ENCODE measurements around the gene OR8J3.
"Not testable (repeated sequence)": the region's sequence is repeated elsewhere in the genome, so short reads cannot be mapped to it uniquely, and the experiment has no call there.

The OR8J3 gene, protein sequence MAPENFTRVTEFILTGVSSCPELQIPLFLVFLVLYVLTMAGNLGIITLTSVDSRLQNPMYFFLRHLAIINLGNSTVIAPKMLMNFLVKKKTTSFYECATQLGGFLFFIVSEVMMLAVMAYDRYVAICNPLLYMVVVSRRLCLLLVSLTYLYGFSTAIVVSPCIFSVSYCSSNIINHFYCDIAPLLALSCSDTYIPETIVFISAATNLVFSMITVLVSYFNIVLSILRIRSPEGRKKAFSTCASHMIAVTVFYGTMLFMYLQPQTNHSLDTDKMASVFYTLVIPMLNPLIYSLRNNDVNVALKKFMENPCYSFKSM

DNA sequence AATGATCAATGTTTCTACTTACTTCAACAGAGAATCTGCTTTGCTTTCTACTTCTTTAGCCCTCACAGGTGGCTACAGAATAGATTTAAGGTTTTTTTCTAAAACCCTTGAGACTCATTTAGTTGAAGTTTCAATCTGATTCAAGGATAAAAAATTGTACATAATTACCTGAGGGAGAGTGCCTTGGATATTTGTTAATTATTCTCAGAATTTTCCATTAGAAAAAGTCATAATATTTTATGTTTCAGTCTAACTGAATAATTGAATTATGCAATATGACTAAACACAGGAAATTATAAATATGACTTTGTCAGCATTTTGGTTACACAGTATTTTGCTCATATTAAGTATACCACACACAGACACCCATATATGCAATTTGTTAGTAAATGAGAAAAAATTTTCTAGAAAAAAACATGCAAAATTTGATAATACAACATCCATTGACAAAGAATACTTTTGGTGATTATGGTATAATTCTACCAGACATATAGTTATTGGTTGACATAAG lies at the start of gene OR8J3:
Gene OR8J3 (minus strand): TSS at position 51 of the 511 bp plus-strand sequence. CDS start 2,483 bp downstream, outside the sequence.
- no peak for DNase-seq

DNA sequence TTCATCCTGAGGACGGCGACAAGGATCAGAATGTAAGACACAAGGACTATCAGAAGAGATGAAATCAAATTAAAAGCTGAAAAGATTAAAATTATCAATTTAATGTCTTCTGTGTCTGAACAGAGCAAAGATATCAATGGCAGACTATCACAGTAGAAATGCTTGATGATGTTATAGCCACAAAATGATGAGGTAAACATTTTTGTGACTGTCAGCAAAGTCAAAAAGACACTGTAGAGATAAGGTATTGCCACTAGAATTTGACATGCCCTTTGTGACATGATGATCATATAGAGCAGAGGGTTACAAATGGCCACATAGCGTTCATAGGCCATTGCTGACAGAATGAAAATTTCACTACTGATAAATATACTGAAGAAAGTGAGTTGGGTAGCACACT lies 48.6 kb upstream of the OR8J3 start:
- no peak for DNase-seq

DNA sequence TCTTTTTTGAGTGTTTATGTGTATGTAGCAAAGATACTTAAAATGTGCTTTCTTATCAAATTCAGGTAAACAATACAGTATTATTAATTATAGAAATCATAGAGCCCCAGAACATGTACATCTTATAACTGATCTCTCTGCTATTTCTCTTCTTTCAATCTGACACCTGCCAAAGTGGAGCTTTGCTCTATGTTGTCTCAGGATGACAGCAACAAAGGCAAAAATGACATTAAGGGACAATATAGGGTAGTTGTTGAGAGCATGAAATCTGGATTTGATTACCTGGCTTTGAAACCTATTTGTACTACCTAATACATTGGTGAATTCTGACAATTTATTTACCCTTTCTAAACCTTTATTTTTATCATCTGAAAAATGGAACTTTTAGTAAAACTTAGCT lies 43.5 kb upstream of the OR8J3 start:
- no peak for DNase-seq

DNA sequence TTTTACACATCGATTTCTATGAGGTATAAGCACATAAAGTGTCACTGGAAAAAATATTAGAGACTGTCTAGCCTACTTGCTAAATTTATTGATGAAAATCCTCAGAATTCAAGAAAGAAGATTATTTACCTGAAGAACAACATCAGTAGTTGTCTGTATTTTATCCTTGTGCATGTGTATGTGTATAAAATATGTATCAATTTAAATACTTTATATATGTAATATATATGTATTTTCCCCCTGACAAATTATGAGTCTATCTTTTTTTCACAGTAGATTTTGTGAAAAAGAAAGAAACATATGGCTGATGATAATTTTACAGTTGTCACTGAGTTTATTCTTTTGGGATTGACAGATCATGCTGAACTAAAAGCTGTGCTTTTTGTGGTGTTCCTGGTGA lies 36.3 kb upstream of the OR8J3 start, which contains the start of gene OR5J2:
Gene OR5J2 (plus strand): TSS at position 301 of the 400 bp plus-strand sequence. CDS start 0 bp downstream, at position 301.
- DNase-seq = no peak

DNA sequence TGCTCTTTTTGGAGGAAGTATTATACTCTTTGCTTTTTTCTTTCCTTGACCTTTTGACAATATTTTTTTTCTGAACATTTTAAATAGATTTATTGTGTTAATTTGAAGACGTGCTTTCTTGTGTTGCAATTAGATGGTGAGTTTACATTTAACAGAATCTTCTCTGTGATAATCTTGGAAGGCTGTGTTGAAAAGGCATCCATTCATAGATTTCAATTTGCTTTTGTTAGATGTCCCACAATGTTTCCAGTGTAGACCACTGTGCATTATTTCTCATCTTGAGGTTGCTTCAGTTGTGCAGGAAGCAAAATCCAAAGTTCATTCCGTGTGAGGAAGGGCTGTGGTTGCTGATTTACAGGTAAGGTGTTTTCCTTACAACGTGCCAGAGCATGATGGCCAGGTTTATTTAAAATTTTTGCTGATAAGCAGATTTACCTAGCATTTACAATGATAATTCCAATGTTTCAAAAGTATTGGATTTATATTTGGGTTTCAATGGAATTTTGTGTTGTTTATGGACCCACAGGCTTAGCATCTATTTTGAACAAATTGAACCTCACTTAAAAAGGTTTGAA lies 32.3 kb upstream of the OR8J3 start:
- no peak for DNase-seq

DNA sequence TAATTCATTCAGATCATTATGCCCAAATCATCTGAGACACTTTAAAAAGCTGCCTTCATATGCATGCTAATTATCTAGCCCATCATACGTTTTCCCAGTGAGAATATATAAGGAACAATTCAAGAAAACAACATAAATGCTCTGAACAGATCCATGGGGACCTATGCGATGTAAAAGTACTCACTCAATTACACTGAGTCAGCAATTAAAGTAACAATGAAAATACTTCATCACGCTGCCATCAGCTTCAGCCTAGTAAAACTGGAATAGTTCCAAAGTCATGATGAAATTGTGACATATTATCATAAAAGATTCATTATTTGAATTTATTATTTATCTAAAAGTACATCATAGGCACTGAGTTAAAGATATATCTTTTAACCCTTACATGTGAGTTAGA lies 23.8 kb upstream of the OR8J3 start:
- no peak for DNase-seq

DNA sequence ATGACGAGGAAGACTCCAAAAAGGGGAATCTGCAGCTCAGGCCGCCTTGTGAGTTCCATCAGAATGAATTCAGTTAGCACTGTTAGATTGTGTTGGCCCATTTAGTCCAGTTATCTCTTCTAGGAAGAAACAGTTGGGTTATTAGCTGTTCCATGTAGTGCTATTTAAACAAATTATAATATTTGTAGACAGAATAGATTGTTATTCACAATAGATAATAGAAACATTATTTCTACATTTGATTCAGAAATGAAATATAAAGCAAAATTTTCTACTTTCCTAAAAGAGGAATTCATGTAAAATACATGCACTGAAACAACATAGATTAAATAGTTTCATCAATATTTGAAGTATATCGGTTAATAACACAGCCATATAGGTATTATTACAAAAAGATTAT lies 20.2 kb upstream of the OR8J3 start, which contains the start of gene OR8K5:
Gene OR8K5 (minus strand): TSS at position 101 of the 400 bp plus-strand sequence. CDS start 0 bp downstream, at position 101.
- DNase-seq = no peak

DNA sequence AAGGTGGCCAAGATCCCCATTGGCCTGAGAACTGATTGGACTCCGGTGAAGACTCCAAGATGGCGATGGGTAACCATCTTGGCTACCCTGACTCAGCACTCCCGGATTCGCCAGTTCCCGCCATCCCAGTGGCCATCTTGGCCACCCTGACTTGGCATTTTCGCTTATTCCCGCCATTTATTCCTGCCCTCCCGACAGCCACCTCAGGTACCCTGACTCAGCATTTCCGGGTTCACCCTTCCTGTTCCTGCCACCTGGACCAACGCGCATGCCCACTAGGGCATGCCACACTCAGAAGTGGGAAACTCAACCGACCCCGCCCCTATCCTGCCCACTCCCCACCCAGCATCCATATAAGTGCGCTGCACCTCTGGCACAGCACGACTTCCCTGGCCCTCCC lies 12.3 kb upstream of the OR8J3 start:
- DNase-seq = no peak

DNA sequence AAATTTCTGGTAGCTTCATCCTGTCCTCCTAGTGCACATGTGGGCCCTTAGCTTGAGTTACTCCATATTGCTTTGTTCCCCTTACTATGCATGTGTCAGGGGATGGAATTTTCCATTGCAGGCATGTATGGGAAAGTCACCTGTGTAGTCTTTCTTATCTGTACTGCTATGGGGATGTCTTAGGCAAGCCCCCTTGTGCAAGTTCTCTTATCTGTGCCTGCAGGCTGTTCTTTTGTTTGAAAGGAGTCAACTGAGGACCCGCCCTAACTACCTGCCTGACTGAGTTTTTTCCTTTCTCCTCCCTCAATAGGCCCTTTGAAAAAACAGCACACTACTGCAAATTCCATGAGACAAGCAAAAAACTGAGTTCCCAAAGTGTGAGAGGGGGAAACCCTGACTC lies 11.4 kb upstream of the OR8J3 start:
- no peak for DNase-seq

DNA sequence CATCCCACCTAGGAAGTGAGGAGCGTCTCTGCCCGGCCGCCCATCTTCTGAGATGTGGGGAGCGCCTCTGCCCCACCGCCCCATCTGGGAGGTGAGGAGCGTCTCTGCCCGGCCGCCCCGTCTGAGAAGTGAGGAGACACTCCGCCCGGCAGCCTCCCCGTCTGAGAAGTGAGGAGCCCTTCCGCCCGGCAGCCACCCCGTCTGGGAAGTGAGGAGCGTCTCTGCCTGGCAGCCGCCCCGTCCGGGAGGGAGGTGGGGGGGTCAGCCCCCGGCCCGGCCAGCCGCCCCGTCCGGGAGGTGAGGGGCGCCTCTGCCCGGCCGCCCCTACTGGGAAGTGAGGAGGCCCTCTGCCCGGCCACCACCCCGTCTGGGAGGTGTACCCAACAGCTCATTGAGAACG lies 3.7 kb upstream of the OR8J3 start:
- not testable (repeated sequence) for DNase-seq

DNA sequence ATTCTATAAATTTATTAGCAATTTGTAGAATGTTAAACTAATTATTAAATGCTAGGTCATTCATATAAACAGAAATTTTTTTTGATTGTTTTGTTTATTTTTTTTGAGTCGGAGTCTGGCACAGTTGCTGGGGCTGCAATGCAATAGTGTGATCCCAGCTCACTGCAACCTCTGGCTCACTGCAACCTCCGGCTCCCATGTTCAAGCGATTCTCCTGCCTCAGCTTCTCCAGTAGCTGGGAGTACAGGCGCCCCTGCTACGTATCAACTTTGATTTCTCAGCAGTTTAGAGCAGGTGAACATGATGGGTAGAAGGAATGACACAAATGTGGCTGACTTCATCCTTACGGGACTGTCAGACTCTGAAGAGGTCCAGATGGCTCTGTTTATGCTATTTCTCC lies 17.9 kb downstream of the OR8J3 start, which contains the start of gene OR8H3:
Gene OR8H3 (plus strand): TSS at position 301 of the 400 bp plus-strand sequence. CDS start 0 bp downstream, at position 301.
- DNase-seq = no peak

DNA sequence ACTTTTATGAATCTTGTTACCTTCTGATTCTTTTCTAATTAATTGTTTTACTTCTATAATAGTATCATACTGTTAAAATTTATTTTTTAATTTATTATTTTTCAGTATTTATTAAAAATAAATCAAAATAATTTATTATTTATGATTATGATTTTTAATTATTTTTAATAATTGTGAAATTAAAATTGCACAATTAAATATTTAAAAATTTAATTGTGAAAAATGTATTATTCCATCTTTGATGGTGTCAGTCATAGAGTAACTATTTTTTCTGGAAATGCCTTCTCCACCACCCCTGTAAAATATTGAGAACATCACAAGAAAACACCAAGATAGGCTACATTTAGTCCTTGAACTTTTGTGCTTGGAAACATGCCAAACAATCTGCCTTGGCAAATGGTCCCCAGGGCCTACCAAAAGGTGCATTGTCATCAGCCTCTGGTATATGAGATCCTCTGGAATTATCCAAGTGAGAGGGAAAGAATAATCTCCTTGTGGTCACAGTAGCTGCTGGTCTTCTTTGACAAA lies 36.7 kb downstream of the OR8J3 start, which contains the start of gene OR8H2:
Gene OR8H2 (plus strand): TSS at position 478 of the 528 bp plus-strand sequence. CDS start 1,356 bp downstream, outside the sequence.
- no peak for DNase-seq

DNA sequence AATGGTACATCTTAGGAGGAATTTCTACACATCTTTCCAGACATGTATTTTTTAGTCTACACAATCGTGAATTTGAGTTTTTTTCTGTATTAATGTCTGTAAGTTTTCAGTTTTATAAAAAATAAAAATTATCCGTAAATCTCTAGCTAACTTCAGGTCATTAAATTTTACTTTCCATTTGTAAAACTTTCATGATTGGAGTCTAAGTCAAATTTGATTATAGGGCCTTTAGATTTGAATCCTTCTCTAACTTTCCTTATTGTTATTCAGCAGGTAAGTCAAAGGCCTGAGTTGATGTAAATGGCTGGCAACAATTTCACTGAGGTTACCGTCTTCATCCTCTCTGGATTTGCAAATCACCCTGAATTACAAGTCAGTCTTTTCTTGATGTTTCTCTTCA lies 47.0 kb downstream of the OR8J3 start, which contains the start of gene OR8I2:
Gene OR8I2 (plus strand): TSS at position 301 of the 400 bp plus-strand sequence. CDS start 0 bp downstream, at position 301.
- no peak for DNase-seq

DNA sequence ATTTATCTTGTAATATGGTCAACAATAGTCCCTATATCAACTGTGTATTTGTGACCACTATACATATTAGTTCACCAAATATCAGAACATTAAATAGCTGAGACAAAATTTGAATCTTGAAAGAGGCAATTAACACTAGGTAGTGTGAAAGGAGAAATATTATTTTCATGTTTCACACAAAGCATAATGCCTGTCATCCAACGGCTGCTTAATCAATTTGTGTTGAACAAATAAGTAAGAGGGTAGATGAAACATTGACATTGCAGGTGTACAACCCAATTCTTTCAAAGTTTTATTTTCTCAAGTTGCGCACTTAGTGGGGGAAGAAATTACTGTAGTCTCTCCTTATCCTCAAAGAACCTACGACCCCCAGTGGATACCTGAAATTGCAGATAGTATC lies 50.3 kb downstream of the OR8J3 start:
- DNase-seq = no peak

All from CD4-positive, alpha-beta T cell treated with Interleukin-17A for 1 hour (primary cell).